Pulmonary artery endothelial cell (primary cell): ENCODE measurements around the gene TRH. TPM values are rescaled to one million over a fixed set of nuclear protein-coding genes. Genes with fewer than 3 reads are reported as not detected.
"Not testable (repeated sequence)": the region's sequence is repeated elsewhere in the genome, so short reads cannot be mapped to it uniquely, and the experiment has no call there.

Experiments used
- DNase-seq: peaks from one replicate; pipeline ENCODE4 v3.0.0-alpha.2; 2011; ENCODE audit warnings: low read depth, low spot score
- total RNA-seq: library from RNA; depleted of rRNA; stranded (reverse); fragments of >200 nt; gene quantifications from 2 replicates; pipeline ENCODE4 v1.2.3, GENCODE V29; 2014

TRH gene
- total RNA-seq, 1 donor from 2014 or later = not detected

DNA sequence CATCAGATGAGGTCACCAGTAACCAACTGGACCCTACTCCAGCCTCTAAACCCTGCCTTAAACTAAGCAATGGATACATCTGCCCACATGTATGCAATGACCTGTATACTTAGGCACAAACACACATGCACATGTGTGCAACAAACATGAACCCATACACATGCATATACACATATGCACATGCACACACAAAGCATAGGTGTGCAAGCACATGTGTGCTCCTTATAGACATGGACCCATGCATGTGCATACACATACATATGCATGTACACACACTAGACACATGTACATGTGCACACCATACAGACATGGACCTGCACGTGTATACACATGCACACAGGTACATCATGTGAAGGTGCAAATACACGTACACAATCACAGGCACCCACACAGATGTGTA is 8.6 kb upstream of the TRH start:
- DNase-seq = no peak

- DNase-seq = no peak
Observed at GRCh38 chr3:129966876-129967275, 7.6 kb upstream of the TRH start.

DNA sequence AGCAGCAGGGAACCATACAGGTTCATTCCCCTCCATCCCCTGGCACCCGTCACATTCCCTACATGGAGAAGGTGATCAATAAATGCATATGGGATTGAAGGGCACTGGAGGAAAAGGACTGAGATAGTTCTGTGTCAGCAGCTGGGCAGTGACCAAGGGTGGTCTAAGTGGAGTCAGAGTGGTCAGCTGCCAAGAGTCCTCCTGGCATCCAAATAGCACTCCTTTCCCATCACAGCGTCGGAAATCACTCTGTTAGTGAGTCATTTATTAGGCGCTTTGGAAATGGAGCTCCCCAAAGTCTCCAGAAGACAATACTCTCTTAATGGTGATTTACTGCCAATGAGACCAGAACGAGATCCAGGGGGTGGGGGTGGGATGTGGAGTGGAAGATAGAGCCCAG is 6.8 kb upstream of the TRH start:
- no peak for DNase-seq

GRCh38 chr3:129971351-129972052 is 3.0 kb upstream of the TRH start:
- DNase-seq = no peak

GRCh38 chr3:129972301-129972700 is 2.2 kb upstream of the TRH start:
- no peak for DNase-seq

DNA sequence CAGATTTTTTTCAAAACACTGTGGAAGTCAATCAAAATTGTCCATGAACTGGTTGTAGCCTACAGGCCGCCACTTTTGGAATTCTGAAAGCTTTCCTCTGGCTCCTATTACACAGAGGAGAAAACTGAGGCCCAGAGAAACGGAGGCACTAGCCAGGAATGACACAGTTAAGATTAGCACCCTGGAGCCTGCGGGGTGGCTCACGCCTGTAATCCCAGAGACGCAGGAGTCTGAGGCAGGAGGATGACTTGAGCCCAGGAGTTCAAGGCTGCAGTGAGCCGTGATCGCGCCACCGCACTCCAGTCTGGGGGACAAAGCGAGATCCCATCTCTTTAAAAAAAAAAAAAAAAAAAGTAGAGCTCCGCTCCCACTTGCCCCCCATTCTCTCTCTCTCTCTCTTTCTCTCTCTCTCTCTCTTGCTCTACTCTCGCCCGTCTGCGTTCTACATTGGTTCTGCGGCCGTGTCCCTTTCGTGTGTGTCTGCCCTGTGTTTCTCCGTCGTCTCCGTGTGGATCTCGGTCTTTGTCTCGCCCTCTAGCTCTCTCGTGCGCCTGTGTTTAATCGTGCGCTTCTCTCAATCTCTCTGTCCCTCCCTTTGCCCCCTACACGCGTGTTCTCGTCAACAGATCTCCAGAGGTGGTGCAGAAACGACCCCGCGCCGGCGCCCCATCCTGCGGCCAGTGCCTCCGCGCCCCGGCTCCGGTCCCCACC is 512 bp upstream of the TRH start:
- no peak for DNase-seq

DNA sequence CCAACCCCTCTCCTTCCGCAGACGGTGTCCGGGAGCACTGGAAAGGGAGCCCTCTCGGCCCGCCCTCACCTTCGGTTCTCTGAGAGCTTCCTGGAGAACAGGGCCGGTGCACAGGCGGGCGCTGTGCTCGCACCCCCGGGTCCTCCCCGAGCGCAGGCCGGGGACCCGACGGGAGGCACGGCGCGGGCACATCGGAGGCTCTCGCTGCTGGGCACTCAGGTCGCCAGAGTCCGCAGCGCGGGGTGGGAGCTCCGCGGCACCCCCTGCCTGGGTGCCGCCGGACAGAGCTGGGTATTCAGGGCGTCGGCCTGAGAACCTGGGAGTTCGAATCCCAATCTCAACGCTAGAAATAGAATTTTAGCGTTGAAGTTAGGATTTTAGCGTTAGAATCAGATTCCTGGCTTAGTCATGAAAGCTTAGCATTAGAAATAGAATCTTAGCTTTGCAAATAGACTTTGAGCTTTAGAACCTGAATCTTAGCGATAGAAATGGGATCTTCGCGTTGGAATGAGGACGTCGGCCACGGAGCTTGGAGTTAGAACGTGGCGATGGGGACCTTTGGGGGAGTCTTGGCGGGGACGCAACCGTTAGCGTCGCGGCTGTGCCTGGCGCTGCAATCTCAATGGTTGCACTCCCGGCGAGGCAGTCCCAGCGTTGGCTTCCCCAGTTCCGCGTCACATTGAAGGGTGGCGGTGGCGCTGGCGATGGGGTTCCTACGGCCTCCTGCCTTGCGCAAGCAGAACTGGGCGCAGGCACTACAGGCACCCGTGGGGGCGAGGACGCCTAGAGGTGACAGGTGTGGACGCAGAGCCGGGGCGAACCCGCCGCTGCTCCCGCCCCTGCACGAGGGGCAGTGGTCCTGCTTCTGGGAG is 549 bp downstream of the TRH start:
- no peak for DNase-seq

GRCh38 chr3:129975705-129976048 is 1.2 kb downstream of the TRH start:
- DNase-seq = no peak

DNA sequence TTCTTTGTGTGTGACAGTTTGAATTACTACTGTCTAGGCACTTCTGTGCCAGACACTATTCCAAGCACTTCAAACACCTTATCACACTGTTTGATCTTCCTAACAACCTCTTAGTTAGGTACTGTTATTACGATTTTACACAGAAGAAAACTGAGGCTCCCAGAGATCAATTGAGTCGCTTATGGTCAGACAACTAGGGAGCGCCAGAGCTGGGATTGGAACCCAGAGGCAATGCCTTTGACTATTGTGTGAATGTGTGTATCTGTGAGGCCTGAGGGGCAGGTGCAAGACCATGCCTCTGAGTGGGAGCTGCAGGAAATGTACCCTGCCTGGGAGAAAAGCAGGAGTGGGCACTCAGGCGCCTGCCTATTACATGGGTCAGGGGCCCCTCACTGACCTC is 1.8 kb downstream of the TRH start:
- DNase-seq = no peak

GRCh38 chr3:129978123-129978522 is 3.6 kb downstream of the TRH start:
- no peak for DNase-seq

DNA sequence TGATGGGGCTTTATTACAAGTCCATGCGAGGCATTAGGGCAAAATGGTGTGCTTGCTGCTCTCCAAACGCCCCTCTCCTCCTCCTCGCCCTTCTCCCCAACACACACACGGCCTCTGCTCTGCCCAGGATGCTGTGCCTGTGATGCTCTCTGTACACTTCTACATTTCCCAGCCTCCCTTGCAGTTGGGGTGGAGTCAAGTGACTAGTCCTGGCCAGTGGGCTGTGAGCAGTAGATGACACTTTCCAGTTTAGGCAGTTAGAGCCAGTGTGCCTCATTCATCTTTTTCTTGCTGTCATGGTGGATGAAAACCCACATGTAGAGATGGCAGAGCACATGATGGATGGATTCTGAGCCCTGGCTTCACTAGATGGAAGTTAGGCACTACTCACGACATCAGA is 5.4 kb downstream of the TRH start:
- no peak for DNase-seq

- DNase-seq = no peak
Observed at GRCh38 chr3:129983561-129983960, 9.0 kb downstream of the TRH start.

- no peak for DNase-seq
Observed at GRCh38 chr3:129984125-129984524, 9.6 kb downstream of the TRH start.

DNA sequence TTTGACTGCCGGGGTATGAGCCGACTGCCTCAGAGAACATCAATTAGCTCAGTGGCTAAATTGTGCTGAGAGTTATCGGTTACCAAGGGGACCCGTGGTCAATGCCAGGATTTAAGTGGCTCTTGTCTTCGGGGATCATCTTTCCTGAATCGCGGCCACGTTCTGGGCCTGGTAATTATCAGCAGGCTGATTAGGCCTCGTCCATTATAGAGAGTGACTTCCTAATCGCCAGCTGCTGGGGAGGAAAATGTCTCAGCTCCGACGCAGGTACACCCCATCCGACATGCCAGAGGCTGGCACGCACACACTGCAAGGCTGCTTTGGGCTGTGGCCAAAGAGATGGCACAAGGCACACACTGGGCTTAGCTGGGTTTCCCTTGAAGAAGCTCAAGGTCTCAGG is 10.6 kb downstream of the TRH start:
- DNase-seq = no peak

DNA sequence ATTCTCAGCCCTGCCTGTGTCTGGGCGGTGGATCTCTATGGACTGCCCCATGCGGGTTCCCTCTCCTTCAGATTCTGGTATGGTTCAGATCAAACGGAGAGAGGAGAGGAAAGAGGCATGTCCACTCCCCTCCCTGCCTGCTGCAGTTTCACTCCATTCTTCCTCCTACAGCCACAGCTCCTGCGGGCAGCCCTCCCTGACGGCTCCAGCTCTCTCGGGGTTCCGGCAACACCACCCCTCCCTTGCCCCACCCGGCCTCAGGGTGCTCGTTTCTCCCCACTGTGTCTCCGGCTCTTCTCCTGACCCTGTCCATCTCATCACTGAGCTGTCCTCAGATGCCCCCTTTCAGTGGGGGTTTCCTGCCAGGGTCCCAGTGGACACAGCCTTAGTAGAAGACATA is 13.9 kb downstream of the TRH start:
- no peak for DNase-seq

- DNase-seq = no peak
Observed at GRCh38 chr3:129989414-129989813, 14.9 kb downstream of the TRH start.

- no peak for DNase-seq
Observed at GRCh38 chr3:129992781-129993180, 18.3 kb downstream of the TRH start.

DNA sequence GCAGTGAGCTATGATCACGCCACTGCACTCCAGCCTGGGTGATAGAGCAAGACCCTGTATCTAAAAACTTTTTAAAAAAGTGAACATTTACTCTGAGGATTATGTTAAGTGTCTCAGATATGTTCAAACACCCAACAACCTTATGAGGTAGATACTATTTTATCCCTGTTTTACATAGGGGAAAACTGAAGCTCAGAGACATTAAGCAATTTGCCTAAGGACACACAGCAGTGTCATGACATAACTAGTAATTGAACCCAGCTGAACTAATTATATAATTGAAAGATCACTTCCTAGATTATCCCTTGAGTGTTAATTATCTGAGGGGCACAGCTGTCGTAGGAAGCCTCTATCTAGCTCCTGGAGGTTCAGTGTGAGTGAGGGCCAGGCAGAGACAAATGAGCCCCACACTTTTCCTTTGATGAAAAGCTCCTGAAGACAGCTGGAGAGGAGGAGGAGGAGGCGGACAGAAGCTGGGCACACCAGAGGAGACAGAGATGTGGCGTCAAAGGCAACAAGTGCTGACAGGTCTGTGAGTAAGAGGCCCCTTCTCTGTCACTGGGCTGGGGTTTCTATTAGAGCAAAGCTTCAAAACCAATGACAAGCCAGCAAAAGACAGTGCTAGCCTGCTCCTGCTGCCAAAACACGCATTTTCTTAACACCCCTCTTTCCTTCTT is 20.5 kb downstream of the TRH start:
- no peak for DNase-seq

DNA sequence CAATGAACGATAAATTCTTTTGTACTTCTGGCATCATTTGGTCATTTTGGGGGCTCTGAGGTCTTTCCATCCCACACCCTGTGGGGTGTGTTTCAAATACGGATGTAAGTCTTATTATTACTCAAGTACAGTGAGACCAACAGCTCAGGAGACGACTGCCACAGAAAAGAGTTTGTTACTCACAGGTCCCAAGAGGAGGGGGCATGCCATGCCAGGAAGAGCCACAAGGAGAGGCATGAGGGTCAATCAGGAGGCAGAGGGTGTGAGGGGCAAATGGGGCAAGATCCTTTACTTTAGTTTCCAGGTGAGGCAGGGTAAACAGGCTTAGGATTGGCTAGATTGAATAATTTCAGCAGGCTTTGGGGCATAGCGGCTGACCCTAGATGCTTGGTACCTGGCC is 21.6 kb downstream of the TRH start:
- no peak for DNase-seq

DNA sequence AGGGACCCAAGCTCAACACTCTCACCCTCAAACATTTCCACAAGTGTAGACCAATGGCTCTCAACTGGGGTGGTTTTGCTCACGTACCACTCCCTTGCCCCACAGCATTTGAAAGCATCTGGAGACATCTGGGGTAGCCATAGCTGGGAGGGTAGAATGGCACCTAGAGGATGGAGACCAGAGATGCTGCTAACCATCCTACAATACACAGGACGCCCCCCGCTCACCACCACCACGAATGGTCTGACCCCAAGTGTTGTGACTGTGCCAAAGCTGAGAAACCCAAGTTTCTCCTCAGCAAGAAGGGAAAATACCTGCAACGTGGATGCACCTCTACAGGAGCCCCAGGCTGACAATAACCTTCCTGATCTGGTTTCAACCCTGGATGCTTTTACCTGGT is 24.7 kb downstream of the TRH start:
- DNase-seq = not testable (repeated sequence)

DNA sequence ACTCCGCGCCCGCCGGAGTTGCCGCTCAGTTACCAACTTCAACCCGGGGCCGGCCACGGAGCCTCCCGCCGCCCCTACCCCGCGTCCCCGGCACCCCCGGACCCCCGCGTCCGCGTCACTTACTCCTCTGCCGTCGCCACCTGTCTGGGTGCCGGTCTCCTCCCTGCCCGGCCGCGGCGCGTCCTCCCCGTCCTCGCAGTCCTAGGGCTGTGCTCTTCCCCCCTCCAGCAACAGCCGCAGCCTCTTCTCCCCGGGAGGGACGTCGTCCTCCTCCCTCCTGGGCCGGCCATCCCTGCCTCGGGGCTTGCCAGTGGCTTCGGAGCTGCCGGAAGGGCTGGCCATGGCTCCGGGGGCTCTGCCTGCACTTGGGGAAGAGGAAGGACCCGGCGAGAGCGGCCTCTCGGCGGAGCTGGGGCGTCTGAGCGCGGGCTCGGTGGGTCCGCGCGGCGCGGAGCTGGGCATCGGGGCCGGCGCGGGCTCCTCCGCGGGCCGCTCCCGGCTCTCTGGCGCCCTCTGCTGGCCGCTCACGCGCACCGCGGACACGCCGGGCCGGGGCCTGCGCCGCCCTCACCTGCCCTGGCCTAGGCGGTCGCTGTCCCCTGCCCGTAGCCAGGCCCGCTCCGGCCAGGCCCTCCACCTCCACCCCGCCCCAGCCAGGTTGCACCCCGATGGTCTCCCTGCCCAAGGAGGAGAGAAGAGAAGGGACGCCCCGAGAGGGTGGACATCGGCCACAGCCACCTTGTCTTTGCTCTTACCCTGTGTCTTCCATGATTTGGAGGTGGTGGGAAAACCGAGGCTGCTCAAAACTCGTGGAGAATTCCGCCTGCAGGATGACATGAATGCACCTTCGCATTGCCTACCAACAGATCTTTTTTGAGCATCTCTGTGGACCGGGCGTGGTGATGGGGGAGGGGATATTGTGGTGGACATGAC is 28.4 kb downstream of the TRH start:
- DNase-seq = not testable (repeated sequence)
